HG03342 (cell line): Measurements from ENCODE around the gene KLHDC10.
"Not testable (repeated sequence)": the region's sequence is repeated elsewhere in the genome, so short reads cannot be mapped to it uniquely, and the experiment has no call there.

Source experiments
- ATAC-seq: cut with Tn5 transposase; IDR thresholded peaks from one replicate; pipeline ENCODE4 v1.9.1; 2021; ENCODE audit warnings: mild to moderate bottlenecking, moderate library complexity; ENCODE audit not compliant: unreplicated experiment

Gene KLHDC10

DNA sequence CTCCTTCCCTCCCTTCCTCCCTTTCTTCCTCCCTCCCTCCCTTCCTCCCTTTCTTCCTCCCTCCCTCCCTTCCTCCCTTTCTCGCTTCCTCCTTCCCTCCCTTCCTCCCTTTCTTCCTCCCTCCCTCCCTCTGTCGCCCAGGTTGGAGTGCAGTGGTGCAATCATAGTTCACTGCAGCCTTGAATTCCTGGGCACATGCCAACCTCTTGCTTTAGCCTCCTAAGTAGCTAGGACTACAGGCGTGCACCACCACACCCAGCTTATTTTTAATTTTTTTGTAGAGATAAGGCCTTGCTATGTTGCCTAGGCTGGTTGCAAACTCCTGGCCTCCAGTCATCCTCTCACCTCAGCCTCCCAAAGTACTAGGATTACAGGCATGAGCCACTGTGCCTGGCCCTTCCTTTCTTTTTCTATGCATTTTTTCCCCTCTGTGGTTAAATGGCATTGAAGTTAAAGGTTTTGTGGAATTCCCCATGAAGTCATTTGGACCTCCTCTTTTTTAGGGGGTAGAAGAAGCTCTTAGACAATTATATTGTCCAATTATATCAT lies 9.6 kb downstream of the KLHDC10 start:
- no peak for ATAC-seq

DNA sequence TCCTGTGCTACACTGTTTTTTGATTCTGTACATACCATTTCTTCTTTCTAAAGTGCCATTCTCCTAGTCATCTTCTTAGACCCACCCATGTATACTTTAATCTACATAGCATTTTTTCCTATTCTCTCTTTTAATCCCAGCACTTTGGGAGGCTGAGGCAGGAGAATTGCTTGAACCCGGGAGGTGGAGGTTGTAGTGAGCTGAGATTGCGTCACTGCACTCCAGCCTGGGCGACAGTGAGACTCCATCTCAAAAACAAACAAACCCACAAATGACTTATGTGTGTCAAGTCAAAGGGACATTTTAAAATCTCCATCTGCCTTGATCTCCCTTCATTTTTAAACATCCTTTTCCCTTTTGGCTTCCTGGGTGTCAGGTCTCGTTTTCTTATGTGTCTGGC lies 13.2 kb downstream of the KLHDC10 start:
- not testable (repeated sequence) for ATAC-seq

DNA sequence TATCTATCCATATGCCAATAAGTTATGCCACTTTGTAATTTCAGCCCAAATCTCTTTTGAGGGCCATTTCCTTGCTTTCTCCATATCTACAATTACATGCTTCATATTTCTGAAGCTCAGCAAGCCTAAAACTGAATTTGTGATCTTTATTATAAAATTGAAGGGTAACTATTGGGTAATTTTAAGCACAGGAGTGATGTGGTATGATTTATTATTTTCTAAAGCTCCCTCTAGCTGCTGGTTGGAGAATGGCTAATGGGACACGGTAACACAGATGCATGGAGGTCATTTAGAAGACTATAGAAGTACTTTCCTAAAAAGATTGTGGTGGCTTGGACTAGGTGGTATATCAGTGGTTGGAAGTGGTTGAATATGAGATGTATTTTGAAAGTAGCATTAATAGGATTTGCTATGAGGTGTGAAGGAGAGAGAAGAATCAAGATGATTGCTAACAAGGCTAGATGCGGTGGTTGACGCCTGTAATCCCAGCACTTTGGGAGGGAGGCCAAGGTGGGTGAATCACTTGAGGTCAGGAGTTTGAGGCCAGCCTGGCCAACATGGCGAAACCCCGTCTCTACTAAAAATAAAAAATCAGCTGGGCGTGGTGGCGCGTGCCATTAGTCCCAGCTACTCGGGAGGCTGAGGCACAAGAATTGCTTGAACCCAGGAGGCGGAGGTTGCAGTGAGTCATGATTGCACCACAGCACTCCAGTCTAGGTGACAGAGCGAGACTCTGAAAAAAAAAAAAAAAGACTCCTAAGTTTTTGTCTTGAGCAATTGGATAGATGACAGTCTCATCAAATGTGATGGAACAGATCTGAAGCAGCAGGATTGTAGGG lies 13.9 kb downstream of the KLHDC10 start:
- ATAC-seq, result no peak

DNA sequence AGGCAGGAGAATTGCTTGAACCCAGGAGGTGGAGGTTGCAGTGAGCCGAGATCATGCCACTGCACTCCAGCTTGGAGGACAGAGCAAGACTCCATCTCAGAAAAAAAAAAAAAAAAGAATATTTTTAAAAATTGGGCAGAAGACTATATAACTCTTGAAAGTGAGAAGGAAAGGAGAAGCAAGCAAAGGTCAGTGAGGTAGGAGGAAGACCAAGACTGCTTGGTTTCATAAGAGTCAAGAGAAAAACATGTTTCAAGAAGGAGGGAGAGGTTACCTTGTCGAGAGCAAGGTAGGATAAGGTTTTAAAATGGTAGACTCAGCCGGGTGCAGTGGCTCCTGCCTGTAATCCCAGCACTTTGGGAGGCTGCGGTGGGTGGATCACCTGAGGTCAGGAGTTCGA lies 14.9 kb downstream of the KLHDC10 start:
- not testable (repeated sequence) for ATAC-seq

DNA sequence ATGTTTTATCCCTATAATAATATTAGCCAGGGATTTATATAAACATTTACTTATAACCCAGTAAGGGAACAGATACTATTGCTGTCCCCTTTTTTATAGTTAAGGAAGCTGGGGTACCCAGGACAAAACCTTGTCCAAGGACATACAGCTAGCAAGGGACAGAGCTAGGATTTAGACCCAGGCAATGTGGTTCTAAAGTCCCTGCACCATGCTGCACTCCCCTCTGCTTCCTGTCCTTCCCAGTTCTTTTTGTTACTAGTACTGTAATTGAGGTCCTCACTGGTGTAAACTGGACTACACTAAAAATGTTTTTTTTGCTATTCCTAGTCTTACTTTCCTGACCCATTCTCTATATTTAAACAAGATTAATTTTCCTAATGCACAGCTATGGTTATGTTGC lies 16.6 kb downstream of the KLHDC10 start:
- no peak for ATAC-seq

- no peak for ATAC-seq
Observed at GRCh38 chr7:130087364-130087763, 17.0 kb downstream of the KLHDC10 start.

DNA sequence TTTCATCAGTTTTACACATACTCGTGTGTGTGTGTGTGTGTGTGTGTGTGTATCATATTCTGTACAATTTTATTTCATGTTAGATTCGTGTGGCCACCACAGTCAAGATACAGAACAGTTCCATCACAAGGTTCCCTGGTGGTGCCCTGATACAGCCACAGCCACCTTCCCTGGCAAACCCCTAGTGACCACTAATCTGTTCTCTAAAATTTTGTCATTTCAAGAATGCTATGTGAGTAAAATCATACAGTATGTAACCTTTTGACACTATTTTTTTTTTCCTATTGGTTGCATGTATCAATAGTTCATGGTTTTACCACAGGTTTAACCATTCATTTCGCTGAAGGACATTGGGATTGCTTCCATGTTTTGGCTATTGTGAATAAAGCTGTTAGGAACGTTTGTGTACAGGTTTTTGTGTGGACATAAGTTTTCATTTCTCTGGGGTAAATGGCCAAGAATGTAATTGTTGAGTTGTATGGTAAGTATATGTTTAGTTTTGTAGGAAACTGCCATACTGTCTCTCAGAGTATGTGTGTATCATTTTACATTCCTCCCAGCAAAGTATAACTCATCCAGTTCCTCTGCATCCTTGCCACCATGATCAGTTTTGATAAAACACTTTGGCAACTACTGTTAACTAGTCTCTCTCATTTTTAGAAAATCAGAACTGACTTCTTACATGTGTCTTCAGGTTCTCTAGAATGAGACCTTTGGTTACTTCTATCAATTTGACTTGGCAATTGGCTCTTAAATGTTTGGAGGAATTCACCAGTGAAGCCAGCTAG lies 20.6 kb downstream of the KLHDC10 start:
- ATAC-seq, result no peak

- ATAC-seq, result no peak
Observed at GRCh38 chr7:130091999-130092398, 21.7 kb downstream of the KLHDC10 start.

DNA sequence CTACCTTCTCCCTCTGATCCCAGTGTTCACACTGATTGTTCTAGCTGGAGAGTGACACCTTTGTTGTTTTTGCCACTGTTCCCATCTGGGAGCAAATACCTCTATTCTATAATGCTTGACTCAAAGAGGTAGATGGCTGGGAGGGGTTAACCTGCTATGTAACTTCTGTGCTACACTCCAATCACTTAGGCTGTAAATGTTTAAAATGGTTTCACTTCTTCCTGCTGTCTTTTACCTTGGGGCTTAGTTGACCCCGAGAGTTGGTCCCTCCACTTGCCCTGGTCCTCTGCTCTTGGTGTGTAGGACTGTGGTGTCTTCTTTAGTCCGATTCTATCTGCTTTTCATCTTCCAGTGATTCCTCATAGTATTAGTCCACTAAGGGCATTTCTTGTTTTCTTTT lies 22.3 kb downstream of the KLHDC10 start:
- peak; percentile 73 for ATAC-seq

GRCh38 chr7:130095812-130096211 lies 25.5 kb downstream of the KLHDC10 start:
- ATAC-seq, result no peak

DNA sequence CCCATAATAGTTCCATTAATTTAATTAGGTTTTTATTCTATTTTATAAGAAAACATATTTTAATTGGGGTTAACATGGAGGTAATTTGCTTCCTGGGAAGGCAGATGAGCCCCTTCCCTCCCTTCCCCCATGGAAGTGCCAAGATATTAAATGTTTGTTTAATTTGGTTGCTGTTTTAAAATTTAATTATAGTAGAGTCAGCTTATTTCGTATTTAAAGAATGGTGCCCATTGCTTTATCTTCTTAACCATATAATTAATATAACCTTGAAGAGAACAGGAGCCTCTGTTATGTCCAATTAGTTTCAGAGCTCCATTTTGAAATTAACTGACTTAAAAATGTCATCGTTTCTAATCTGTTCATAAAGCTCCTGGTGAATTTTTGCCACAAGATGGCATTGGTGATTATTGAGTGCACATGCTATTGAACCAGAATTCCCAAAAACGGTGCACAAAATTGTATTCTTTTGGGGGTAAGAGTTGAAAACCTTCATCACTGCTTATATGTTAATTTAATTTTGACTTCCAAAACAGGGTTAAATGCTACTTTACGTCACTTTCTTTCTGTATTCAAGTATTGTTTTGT lies 26.0 kb downstream of the KLHDC10 start:
- no peak for ATAC-seq

DNA sequence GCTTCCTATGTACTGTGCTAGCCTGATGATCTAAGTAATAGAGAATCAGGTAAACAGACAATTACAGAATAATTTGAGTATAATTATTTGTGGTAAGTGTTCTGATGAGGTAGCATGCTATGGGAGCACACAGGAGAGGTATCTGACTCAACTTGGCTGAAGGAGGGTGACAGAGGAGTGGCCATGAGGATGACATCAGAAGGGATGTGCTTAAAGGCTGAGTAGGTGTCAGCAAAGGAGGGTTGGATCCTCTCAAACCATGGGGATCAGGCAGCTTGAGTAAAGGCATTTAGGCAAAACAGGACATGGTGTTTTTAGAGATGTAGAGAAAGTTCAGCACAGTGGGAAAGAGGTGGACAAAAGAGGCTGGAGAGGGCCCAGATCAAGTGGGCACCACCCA lies 29.0 kb downstream of the KLHDC10 start:
- no peak for ATAC-seq

DNA sequence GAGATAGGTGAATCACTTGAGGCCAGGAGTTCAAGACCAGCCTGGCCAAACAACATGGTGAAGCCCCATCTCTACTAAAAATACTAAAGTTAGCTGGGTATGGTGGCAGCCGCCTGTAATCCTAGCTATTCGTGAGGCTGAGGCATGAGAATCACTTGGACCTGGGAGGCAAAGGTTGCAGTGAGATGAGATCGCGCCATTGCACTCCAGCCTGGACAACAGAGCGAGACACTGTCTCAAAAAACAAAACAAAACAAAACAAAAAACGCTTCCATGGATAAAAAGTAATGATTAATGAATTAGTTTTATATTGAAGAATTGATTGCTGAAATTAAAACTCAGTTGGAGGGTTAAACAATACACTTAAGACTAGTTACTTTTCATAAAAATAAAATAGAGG lies 32.3 kb downstream of the KLHDC10 start:
- no peak for ATAC-seq

DNA sequence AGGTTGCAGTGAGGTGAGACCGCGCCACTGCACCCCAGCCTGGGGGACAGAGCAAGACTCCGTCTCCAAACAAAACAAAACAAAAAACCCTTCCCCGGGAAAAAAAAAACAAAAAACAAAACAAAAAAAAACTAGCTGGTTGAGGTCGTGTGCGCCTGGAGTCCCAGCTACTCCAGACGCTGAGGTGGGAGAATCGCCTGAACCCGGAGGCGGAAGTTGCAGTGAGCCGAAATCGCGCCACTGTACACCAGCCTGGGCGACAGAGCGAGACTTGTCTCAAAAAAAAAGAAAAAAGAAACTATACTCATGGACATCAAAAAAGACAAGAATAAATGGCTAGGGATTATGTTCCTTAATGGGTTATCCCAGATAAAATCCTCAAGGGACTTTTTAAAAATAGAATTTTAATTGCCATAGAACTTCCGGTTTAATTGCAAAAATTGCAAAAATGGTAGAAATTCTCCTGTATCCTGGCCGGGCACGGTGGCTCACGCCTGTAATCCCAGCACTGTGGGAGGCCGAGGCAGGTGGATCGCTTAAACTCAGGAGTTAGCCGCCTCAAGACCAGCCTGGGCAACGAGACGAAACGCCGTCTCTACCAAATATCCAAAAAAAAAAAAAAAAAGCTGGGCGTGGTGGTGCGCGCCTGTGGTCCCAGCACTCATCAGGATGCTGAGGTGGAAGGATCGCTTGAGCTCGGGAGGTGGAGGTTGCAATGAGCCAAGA lies 37.8 kb downstream of the KLHDC10 start:
- no peak for ATAC-seq

DNA sequence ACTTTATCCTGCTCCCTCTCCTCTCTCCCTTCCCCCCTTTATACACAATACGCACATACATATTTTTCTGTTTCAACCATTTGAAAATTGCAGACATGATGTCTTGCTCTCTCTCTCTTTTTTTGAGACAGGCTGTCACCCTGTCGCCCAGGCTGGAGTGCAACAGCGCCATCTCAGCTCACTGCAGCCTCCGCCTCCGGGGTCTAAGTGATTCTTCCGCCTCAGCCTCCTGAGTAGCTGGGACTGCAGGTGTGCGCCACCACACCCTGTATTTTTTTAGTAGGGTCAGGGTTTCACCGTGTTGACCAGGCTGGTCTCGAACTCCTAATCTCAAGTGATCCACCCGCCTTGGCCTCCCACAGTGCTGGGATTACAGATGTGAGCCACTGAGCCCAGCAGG lies 38.5 kb downstream of the KLHDC10 start:
- ATAC-seq, result no peak

DNA sequence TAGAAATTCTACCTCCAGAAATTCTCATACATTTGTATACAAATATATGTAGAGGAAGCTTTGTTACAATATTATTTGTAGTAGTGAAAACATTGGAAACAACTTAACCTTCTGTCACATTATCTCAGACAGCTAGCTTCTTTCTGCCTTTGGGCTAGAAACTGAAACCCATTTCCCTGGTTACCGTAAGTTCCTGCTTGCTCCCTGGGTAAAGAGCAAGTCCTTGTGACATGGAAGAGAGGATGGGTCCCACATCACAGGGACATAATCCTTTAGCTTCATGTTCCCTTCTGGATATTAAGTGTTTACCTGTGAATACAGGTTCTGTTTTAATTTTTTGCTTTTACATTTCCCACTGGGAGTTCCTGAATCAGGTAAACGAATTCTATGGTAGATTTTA lies 41.8 kb downstream of the KLHDC10 start:
- ATAC-seq, result no peak

DNA sequence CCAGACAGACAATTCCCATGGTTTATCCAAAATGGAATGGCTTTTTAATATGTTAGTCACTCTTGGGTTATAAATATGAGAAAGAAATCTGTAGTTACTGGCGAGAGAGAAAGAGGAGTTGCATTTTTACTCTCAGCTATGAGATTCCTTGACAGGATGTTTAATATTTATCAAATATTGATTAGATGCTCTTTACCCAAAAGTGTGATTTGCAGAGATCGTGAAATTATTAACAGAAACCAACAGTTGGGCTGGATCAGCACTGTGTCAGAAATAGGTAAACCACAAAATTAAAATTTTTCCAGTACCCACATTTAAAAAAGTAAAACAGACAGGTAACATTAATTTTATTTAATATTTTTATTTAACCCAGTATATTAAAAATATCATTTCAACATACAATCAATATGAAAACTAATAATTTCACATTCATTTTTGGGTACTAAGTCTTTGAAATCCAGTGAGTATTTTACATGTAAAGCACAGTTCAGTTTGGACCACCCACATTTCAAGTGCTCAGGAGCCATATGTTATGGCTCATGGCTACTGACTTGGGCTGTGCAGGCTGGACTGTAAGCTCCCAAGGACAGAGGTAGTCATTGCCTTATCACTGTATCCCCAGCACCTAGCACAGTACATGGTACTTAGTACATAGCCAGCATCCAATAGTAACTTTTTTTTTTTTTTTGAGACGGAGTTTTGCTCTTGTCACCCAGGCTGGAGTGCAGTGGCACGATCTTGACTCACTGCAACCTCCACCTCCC lies 42.5 kb downstream of the KLHDC10 start:
- no peak for ATAC-seq

DNA sequence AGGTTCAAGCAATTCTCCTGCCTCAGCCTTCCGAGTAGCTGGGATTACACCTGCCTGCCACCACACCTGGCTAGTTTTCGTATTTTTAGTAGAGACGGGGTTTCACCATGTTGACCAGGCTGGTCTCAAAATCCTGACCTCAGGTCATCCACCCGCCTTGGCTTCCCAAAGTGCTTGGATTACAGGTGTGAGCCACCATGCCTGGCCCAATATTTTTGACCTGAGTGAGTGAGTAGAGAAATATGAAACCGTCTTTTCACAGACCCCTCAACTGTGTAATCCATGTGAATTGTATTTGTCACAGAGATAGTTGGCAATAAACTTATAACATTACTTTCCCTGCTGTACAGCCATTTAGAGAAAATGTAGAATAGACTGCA lies 43.1 kb downstream of the KLHDC10 start:
- not testable (repeated sequence) for ATAC-seq

- ATAC-seq, result no peak
Observed at GRCh38 chr7:130113887-130114286, 43.6 kb downstream of the KLHDC10 start.

GRCh38 chr7:130114374-130114773 lies 44.0 kb downstream of the KLHDC10 start:
- peak; percentile 59 for ATAC-seq
